ENCODE results near the gene KSR2. TPM values are rescaled to one million over a fixed set of nuclear protein-coding genes. Genes with fewer than 3 reads are reported as not detected.

The KSR2 gene
- total and polyA plus RNA-seq, 2 of the 13 experiments (the other 11 are each of a cell fraction or from before 2014, with no cell fraction given) = 0.02 TPM; not detected in 1

GRCh38 chr12:117897372-117898161, 71.2 kb downstream of the KSR2 start:
- Histone ChIP-seq H3K9me3 (ENCODE audit: low read length) (no peaks in the 10 kb centered on the region; the same call in 1 of the 2 replicates), H3K4me1 (ENCODE audit: insufficient read depth, low read length) (no peaks in the 10 kb centered on the region), H3K27me3 (ENCODE audit: control insufficient read depth in 1 of 2, insufficient read depth in 2 of 2, low read length in 2 of 2) (0 out of 5 replicates have a peak, but pooled peaks cover 0 to 8% of the 10 kb centered on the region in 2 experiments), H2AFZ (ENCODE audit: low read length) (no peak overlapping the region), H3K36me3 (replicated peaks in 1 of 2; ENCODE audit: control insufficient read depth in 1 of 2, insufficient read depth in 2 of 2, low read length in 2 of 2) (no peaks in the 10 kb centered on the region), H3K4me2 (ENCODE audit: low read depth, low read length) (no peak overlapping the region), H4K20me1 (ENCODE audit: insufficient read depth, low read length) (no peaks in the 10 kb centered on the region), H3K27ac (ENCODE audit: extremely low read length, insufficient read depth, low read length) (no peak overlapping the region), H3K9ac (ENCODE audit: insufficient read depth, low read depth, low read length) (no peak overlapping the region), H3K79me2 (ENCODE audit: insufficient read depth, low read length) (no peaks in the 10 kb centered on the region), H3K4me3 (replicated peaks in 1 of 3; ENCODE audit: insufficient read depth in 1 of 3, low read depth in 2 of 3, low read length in 3 of 3) (no peak overlapping the region)
- ATAC-seq = no peak
- intact Hi-C loops (cut with micrococcal nuclease; ENCODE audit: unreplicated experiment) (no loop called here), in situ Hi-C loops (cut with HindIII; ENCODE audit: extremely low pct_ligation_motif_present, low pct_unique_long_range_greater_than_20kb) (no loop called here)
- ChIA-PET CTCF (ENCODE audit: low intra/inter-chr PET ratio, low total read pairs) (no interaction called here), POLR2A (no interaction called here)
- no peak for FAIRE-seq
- DNase-seq (ENCODE audit: low spot score) = no peak
- 26% methylated on average over 10 of the region's 14 CpGs for WGBS (ENCODE audit: low lambda C conversion rate)
- no peak for TF ChIP-seq HNRNPUL1 (IDR thresholded peaks at IDR 0.05; ENCODE audit: low read depth, low read length)
- BruUV-seq (replicated peaks) = no TSS peak

- no peak for ATAC-seq
- H3K9ac ChIP-seq (ENCODE audit: insufficient read depth, low read depth, low read length) = no peak overlapping the region
- H3K79me2 ChIP-seq (ENCODE audit: insufficient read depth, low read length) = no peaks in the 10 kb centered on the region
- no peak overlapping the region for H3K27ac ChIP-seq (ENCODE audit: extremely low read length, insufficient read depth, low read length)
- in situ Hi-C loops (cut with HindIII; ENCODE audit: extremely low pct_ligation_motif_present, low pct_unique_long_range_greater_than_20kb) = no loop called here
- no peak for FAIRE-seq
- H3K4me1 ChIP-seq (ENCODE audit: insufficient read depth, low read length) = no peaks in the 10 kb centered on the region
- no peaks in the 10 kb centered on the region; the same call in 1 of the 2 replicates for H3K9me3 ChIP-seq (ENCODE audit: low read length)
- intact Hi-C loops (cut with micrococcal nuclease; ENCODE audit: unreplicated experiment) = no loop called here
- H4K20me1 ChIP-seq (ENCODE audit: insufficient read depth, low read length) = no peaks in the 10 kb centered on the region
- H2AFZ ChIP-seq (ENCODE audit: low read length) = no peak overlapping the region
- DNase-seq (ENCODE audit: low spot score) = no peak
- H3K4me2 ChIP-seq (ENCODE audit: low read depth, low read length) = no peak overlapping the region
- ChIA-PET CTCF (ENCODE audit: low intra/inter-chr PET ratio, low total read pairs) (no interaction called here), POLR2A (interaction anchor here (0.9 kb wide), 1 partner anchor 120 kb away, joined by 3 read pairs; the partner anchor contains the start of gene RFC5)
- H3K4me3 ChIP-seq (replicated peaks in 1 of 3; ENCODE audit: insufficient read depth in 1 of 3, low read depth in 2 of 3, low read length in 3 of 3) = no peak overlapping the region
- BruUV-seq (replicated peaks) = no TSS peak
- H3K36me3 ChIP-seq (replicated peaks in 1 of 2; ENCODE audit: control insufficient read depth in 1 of 2, insufficient read depth in 2 of 2, low read length in 2 of 2) = no peaks in the 10 kb centered on the region
- WGBS (ENCODE audit: low lambda C conversion rate) = 81% methylated on average over 1 of the region's 1 CpG
- H3K27me3 ChIP-seq (ENCODE audit: control insufficient read depth in 1 of 2, insufficient read depth in 2 of 2, low read length in 2 of 2) = 0 out of 5 replicates have a peak, but pooled peaks cover 0 to 8% of the 10 kb centered on the region in 2 experiments
- TF ChIP-seq HNRNPUL1 (IDR thresholded peaks at IDR 0.05; ENCODE audit: low read depth, low read length) (no peak), ZSCAN5A (CRISPR knock-in tag; IDR thresholded peaks at IDR 0.05; ENCODE audit: borderline replicate concordance) (no peak), GTF3A (CRISPR knock-in tag; conservative IDR thresholded peaks at IDR 0.05) (no peak), ZUFSP (CRISPR knock-in tag; IDR thresholded peaks at IDR 0.05; ENCODE audit: borderline replicate concordance) (no peak), ARID4A (CRISPR knock-in tag; IDR thresholded peaks at IDR 0.05; ENCODE audit: borderline replicate concordance) (no peak), ZNF740 (CRISPR knock-in tag; IDR thresholded peaks at IDR 0.05) (no peak), ZNF33A (CRISPR knock-in tag; IDR thresholded peaks at IDR 0.05; ENCODE audit: borderline replicate concordance) (no peak), SAP130 (CRISPR knock-in tag; IDR thresholded peaks at IDR 0.05; ENCODE audit: low read depth) (no peak)
Observed at GRCh38 chr12:117896009-117896408, 72.8 kb downstream of the KSR2 start.

Measured in HepG2 (cell line).